HG03432 (cell line): ENCODE measurements around the gene DAND5.
"Not testable (repeated sequence)": the region's sequence is repeated elsewhere in the genome, so short reads cannot be mapped to it uniquely, and the experiment has no call there.

Experiments used
- ATAC-seq: cut with Tn5 transposase; IDR thresholded peaks from one replicate; pipeline ENCODE4 v1.9.1; 2021; ENCODE audit warnings: mild to moderate bottlenecking, moderate library complexity; ENCODE audit not compliant: unreplicated experiment

Gene DAND5

DNA sequence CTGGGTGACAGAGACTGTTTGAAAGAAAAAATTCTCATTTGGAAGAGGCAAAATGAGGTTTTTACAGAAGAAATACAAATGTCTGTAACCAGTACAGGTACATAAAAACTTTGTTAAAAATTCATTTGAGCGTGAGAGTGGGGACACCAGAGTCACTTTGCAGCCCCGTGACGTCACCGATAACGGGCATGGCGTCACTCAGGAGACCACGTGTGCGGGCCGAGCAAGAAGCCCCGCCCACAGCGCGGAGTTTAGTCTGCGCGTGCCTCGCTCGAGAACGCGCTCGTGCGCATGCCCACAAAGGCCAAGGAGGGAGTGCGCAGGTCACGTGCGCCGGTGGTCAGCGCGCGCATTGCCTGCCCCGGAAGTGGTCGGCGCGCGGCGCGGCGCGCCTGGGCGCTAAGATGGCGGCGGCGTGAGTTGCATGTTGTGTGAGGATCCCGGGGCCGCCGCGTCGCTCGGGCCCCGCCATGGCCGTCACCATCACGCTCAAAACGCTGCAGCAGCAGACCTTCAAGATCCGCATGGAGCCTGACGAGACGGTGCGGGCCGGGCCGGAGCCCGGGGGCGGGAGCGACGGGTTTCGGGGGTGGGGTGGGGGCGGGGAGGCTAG lies 23.8 kb upstream of the DAND5 start, which contains the start of gene RAD23A:
Gene RAD23A (plus strand): TSS at position 384 of the 613 bp plus-strand sequence. CDS start 87 bp downstream, at position 471.
- ATAC-seq: peak; percentile 79

DNA sequence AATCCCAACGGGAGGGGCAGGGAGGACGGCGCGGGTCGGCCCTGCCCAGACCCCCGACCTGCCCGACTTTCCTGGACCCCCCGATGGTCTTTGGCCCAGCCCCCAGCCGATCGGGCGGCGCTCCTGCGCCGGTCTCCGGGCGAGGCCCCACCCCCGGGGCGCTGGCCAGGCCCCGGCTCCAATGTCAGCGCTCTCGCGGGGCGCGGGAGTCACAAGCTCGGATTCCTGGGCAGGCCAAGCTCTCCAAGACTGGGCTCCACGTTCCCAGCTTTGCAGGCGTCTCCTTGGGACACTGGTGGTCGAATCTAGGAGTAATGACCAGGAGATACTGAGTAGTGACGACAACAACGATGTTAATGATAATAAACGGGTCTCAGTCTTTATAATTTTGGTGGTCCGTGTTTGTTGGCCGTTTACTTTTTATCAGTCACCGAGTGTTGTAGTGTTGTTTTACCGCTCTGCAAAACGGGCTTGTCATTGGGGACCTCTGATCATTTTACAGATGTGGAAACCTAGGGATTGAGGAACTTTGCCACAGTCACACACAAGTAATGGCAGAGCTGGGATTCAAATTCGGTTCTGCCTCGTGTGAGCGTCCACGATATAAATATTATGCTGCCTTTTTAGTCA lies 23.2 kb upstream of the DAND5 start:
- ATAC-seq: peak; percentile 43

DNA sequence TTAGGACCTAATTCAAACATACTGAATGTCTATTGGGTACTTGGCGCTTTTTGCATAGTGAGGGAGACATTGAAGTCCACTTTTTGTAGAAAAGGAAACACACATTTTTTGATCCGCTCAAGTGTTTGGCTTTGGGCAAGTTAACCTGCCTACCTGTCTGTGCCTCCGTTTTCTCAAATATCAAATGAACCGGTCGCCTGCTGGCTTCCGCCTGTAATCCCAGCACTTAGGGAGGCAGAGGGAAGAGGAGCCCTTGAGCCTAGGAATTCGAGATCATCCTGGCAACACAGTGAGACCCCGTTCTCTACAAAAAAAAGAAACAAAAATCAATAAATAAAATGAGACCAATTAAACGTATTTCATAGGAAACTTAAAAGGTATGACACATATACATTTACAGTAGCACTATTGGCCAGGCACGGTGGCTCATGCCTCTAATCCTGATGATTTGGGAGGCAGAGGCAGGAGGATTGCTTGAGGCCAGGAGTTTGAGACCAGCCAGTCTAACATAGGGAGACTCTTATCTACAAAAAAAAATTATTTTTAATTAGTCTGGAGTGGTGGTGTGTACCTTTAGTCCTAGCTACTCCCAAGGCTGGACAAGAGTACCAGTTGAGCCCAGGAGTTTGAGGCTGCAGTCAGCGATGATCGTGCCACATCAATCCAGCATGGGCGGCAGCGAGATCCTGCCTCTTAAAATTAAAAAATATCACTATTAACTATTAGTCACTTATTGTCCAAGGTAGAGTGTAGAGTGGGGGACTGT lies 22.5 kb upstream of the DAND5 start:
- ATAC-seq: no peak

DNA sequence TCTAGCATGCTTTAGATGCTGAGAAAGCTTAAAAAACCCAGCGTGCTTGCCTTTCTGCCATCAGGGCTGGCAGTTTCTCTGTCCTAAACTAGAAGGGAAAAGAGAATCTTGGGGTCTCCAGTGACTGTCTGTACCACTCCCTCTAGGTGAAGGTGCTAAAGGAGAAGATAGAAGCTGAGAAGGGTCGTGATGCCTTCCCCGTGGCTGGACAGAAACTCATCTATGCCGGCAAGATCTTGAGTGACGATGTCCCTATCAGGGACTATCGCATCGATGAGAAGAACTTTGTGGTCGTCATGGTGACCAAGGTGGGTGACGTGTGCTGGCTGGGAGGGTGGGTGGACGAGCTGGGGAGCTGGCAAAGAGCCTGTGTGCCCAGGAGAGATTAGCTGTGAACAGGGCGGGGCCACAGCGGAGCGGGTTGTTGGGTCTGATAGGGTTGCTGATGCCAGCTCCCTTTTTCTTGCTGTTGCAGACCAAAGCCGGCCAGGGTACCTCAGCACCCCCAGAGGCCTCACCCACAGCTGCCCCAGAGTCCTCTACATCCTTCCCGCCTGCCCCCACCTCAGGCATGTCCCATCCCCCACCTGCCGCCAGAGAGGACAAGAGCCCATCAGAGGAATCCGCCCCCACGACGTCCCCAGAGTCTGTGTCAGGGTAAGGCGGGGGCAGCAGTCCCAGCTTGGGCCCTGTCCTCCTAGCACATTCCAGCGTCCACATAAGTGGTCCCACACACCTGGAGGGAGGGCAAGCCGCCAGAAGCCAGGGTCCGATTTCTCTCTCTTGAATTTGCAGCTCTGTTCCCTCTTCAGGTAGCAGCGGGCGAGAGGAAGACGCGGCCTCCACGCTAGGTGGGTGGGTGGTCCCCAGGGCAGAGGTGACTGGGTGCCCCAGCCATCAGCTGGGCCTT lies 21.4 kb upstream of the DAND5 start:
- no peak for ATAC-seq

DNA sequence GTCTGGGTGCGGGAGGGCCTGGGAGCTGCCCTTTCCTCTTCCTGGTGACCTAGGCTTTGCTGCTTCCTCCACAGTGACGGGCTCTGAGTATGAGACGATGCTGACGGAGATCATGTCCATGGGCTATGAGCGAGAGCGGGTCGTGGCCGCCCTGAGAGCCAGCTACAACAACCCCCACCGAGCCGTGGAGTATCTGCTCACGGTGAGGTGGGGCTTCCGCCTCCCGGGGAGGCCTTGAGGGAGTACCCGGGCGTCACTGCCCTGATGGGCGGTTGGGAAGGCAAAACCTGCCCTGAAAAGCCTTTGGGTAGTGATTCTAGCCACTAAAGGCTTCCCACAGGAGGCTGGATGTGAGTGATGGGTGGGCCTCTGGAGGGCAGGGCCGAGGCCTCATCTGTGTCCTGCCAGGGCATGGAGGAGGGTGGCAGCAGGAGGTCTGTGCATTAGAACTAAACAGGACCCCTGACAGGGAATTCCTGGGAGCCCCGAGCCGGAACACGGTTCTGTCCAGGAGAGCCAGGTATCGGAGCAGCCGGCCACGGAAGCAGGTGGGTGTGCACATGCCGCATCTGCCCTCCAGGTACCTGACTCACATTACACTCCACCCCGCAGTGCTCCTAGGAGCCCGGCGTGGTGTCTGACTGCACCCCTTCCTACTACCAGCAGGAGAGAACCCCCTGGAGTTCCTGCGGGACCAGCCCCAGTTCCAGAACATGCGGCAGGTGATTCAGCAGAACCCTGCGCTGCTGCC lies 20.6 kb upstream of the DAND5 start:
- ATAC-seq: no peak

DNA sequence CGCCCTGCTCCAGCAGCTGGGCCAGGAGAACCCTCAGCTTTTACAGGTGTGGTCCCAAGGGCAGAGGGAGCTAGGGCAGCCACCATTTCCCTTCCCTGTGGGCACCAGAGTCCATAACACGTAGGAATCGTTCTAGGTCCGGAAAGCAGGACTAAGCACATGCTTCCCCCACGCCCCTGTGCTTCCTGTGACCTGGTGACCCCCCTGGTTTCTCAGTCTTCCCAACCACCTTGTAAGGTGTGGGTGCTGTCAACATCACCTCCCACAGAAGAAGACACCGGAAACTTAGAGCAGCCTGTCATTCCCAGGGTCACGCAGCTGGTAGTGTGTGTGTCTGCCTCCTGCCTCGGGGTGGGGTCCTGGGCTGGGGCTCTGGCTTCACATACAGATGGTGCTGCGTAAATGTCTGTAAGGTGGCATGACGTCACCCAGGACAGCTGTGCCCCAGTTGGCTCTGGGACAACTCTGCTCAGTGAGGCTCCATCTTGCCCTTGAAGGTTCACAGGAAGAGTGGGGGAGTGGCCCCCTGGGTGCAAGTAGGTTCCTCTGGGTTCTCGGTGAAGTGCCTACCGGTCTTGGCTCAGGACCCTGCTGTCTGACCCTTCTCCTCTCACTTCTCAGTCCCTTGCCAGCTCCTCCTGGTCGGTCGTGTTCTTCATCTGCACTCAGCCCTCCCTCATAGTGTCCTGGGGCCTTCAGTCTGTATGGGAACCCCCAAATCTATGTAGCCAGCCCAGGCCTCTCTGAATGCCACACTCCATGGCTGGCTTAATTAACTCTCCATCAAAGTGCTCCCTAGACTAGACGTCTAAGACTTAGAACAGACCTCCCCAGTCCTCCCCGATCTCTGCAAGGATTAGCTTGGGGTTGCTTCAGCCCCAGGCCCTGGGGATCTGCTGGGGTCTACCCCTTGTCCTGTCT lies 19.8 kb upstream of the DAND5 start:
- no peak for ATAC-seq

DNA sequence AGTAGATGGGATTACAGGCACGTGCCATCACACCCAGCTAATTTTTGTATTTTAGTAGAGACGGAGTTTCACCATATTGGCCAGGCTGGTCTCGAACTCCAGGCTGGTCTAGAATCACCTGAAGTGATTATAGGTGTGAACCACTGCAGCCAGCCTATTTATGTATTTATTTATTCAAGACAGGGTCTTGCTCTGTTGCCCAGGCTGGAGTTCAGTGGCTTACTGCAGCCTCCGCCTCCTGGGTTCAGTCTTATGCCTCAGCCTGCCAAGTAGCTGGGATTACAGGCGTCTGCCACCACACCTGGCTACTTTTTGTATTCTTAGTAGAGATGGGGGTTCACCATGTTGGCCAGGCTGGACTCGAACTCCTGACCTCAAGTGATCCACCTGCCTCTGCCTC lies 17.3 kb upstream of the DAND5 start:
- not testable (repeated sequence) for ATAC-seq

DNA sequence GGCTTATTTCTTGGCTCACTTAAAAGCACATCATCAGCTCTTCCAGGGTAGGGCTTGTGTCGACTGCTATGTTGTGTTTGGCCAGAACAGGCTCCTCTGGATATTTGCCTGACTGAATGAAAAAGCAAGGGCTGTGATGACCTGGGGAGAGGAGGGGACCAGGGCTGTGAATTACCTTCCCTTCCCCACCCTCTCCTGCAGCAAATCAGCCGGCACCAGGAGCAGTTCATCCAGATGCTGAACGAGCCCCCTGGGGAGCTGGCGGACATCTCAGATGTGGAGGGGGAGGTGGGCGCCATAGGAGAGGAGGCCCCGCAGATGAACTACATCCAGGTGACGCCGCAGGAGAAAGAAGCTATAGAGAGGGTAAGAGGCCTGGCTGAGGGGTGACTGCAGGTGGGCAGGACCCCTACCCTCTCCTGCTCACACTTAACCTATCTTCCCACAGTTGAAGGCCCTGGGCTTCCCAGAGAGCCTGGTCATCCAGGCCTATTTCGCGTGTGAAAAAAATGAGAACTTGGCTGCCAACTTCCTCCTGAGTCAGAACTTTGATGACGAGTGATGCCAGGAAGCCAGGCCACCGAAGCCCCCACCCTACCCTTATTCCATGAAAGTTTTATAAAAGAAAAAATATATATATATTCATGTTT lies 16.8 kb upstream of the DAND5 start:
- no peak for ATAC-seq

DNA sequence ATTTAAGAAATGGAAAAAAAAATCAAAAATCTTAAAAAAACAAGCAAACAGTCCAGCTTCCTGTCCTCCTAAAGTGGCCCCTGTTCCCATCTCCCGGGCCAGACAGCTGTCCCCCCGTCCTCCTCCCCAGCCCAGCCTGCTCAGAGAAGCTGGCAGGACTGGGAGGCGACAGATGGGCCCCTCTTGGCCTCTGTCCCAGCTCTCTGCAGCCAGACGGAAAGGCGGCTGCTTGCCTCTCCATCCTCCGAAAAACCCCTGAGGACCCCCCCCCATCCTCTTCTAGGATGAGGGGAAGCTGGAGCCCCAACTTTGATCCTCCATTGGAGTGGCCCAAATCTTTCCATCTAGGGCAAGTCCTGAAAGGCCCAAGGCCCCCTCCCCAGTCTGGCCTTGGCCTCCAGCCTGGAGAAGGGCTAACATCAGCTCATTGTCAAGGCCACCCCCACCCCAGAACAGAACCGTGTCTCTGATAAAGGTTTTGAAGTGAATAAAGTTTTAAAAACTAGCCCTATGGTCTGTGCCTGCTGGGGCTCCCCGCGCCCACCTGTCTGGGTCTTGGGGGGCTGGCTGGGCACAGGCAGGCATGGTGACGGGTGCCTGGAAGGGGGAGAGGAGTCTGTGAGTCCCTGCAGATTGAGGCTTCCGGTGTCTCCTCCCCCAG lies 16.1 kb upstream of the DAND5 start:
- ATAC-seq: no peak

DNA sequence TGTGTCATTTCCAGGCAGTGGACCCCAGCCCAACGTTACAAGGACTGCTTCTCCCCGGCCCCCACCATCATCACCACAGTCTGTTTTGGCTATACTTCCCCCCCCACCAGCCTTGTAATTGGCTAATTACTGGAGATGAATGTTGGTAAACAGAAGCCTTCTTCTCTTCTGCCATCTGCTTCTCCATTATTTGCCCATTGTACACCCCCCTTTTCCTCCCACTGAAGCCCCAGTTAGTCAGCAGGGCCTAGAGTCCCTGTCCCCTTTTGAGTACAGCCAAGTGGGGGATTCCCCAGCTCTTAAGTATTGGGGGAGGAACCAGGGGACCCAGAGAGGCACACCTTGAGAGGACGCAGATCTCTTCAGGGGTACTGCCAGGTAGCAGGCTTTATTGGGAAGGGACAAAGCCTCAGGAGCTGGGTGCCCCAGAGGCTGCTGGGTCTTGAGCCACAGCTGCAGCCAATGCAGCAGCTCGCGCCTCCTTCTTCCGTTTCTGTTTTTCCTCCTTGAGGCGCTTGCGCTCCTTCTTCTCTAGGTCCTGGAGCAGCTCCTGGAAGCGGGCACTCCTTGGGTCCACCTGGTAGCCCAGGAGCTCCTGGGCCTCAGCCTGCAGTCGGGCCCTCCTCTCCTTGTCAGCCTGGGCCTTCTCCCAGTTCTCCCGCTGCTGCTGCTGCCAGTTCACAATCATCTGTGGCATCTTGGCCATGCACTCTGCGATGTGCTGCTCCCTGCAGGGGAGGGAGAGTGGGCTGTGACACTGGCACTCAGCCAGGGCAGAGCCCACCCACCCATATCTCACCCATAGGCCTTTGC lies 15.4 kb upstream of the DAND5 start:
- ATAC-seq: no peak

DNA sequence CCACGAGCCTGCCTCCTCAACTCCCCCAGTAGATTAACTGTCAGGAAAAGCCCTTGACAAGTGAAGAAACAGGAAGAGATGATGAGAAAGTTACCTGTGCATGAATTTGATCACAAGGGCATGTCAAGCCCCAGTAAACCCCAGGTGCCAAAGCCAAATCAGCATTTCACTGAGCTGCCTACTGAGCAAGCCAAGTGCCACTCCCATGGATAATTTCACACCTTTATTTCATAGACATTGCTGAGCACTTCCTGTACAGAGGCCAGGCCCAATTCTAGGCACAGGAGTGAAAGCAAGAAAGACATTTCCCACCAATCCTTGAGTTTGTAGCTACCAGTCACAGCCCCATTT lies 14.8 kb upstream of the DAND5 start:
- no peak for ATAC-seq

DNA sequence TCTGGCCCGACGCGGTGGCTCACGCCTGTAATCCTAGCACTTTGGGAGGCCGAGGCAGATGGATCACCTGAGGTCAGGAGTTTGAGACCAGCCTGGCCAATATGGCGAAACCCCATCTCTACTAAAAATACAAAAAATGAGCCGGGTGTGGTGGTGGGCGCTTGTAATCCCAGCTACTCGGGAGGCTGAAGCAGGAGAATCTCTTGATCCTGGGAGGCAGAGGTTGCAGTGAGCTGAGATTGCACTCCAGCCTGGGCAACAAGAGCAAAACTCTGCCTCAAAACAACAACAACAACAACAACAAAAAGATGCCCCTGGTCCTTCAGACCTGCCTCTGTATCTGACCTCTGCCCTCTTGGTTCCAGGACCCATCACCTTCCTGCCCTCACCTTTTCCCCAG lies 13.8 kb upstream of the DAND5 start:
- not testable (repeated sequence) for ATAC-seq

DNA sequence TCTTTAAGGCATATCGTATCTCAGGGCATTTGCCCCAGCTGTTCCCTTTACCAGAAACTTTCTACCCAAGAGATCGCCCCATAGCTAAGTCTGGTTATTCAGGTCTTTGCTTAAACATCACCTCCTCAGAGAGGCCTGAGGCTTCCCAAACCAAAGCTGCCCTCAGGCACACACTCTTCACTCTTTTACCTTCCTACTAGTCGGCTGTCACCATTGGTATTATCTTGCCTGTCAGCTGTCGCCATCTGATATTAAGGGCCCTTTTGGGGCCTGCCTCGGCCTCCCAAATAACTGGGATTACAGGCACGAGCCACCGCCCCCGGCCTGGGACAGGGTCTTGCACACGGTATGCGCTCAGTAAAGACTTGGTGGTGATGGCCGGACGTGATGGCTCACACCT lies 13.4 kb upstream of the DAND5 start:
- ATAC-seq: no peak

DNA sequence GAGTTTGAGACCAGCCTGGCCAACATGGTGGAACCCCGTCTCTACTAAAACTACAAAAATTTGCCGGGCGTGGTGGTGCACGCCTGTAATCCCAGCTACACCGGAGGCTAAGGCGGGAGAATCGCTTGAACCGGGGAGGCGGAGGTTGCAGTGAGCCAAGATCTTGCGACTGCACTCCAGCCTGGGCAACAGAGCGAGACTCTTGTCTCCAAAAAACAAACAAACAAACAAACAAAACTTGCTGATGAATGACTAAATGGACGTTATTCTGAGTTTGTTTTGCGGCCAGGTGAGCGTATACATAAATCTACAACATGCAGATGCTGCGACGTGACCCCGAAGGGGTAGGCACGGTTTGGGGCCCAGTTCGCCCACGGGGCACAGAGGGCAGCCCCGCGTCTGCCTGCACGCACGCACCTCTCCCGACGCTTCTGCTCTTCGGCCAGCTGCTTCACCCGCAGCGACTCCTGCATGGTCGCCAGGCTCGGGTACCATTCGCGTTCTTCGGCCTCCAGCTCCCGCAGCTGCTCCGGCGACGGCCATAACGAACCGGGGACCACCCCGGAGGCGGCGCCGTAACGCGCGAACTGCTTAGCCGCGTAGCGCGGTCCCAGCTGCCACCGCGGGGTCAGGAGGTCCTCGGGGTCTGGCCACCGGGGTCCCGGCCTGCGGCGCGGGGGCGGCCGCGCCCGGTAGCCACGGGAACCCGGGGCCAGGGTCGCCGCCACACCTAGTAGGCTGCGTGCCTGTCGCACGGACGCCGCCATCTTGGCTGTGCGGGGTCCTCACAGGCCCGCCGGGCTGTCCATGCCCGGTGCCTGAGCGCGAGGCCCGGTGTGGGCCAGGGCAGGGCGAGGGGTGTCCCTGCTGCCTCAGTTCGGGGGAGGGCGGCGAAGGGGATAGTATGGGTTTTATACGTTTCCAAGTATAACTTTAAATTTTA lies 12.7 kb upstream of the DAND5 start, which contains the start of gene GADD45GIP1:
Gene GADD45GIP1 (minus strand): TSS at position 778 of the 943 bp plus-strand sequence. CDS start 11 bp downstream, at position 767.
- peak; percentile 72 for ATAC-seq

DNA sequence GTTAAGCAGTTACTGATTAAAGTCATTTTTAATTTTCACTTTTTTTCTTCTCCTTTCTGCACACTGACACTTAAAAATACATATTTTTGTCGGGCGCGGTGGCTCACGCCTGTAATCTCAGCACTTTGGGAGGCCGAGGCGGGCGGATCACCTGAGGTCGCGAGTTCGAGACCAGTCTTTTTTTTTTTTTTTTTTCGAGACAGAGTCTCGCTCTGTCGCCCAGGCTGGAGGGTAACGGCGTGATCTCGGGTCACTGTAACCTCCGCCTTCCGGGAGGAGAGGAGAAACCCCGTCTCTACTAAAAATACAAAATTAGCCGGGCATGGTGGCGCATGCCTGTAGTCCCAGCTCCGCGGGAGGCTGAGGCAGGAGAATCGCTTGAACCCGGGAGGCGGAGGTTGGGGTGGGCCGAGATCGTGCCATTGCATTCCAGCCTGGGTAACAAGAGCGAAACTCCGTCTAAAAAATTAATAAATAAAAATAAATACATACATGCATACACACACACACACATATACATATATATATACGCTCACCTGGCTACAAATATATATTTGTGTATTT lies 11.9 kb upstream of the DAND5 start:
- not testable (repeated sequence) for ATAC-seq

DNA sequence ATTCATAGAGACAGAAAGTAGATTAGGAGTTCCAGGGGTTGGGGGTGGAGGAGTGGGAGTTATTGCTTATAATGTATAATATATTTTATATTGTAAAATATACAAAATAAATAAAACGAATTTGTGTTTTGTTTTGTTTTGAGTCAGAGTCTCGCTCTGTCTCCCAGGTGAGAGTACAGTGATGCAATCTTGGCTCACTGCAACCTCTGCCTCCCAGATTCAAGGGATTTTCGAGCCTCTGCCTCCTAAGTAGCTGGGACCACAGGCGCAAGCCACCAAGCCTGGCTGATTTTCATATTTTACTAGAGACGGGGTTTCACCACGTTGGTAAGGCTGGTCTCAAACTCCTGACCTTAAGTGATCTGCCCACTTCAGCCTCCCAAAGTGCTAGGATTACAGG lies 9.9 kb upstream of the DAND5 start:
- ATAC-seq: no peak
